Lower leg skin (tissue), 4 donors: ENCODE measurements around the gene TPST2. TPM values are rescaled to one million over a fixed set of nuclear protein-coding genes. Genes with fewer than 3 reads are reported as not detected.

ENCODE experiments used
- DNase-seq, 2 donors: peaks; one replicate each; pipeline ENCODE4 v3.0.0-alpha.2; 2019; ENCODE audit warnings: low spot score in 2 of 2
- H3K4me3 ChIP-seq: fragments of 200-600 bp; sonication (generic); 2 replicates; pipeline ENCODE4 v1.5.1; 2017; ENCODE audit warnings: mild to moderate bottlenecking, low read depth; ENCODE audit not compliant: poor library complexity, severe bottlenecking
- POLR2A ChIP-seq, 2 donors: fragments of 450-650 bp; IDR thresholded peaks; one replicate each; pipeline ENCODE4 v1.6.1; 2016 to 2017; ENCODE audit warnings: antibody characterized with exemption in 2 of 2, mild to moderate bottlenecking in 1 of 2, moderate library complexity in 1 of 2
- WGBS, 2 donors: methylation state at CpG; one replicate each; pipeline ENCODE4 v1.1.5; 2018; 5-methylcytosine and 5-hydroxymethylcytosine counted together
- intact Hi-C: fragments of 100-400 bp; cut with DNase I; formaldehyde crosslinking; loops from one replicate; pipeline ENCODE4 v1.15.0; 2023; ENCODE audit warnings: low total_unique reads
- total RNA-seq, 4 donors: library from RNA; depleted of rRNA; stranded (reverse); fragments of >200 nt; gene quantifications; one replicate each; pipeline ENCODE4 v1.1.0, GENCODE V29; 2016
- TF ChIP-seq, protein P1 (sequence below), 3 donors: fragments of 450-650 bp; IDR thresholded peaks; one replicate each; pipeline ENCODE4 v1.5.1; 2016; ENCODE audit warnings: antibody characterized with exemption in 3 of 3, mild to moderate bottlenecking in 3 of 3, moderate library complexity in 2 of 3

Gene TPST2
- total RNA-seq = 10 to 100 TPM; 54.9 to 60.6 (median 58.5) TPM

GRCh38 chr22:26589845-26590736 is at the start of gene TPST2:
Gene TPST2 (minus strand): TSS chr22:26590132. CDS start chr22:26541630, 48,502 bp downstream.
- WGBS, 2 donors = 1 to 4% methylated on average over 14 to 30 of the region's 72 CpGs
- intact Hi-C loops = no loop called here
- peak; percentile 51 to 96 for DNase-seq
- peak within 1 kb of the TSS; percentile 89 for H3K4me3 ChIP-seq
- TF ChIP-seq POLR2A (IDR thresholded peaks at IDR 0.05) = no peak
- TF ChIP-seq, protein P1, sequence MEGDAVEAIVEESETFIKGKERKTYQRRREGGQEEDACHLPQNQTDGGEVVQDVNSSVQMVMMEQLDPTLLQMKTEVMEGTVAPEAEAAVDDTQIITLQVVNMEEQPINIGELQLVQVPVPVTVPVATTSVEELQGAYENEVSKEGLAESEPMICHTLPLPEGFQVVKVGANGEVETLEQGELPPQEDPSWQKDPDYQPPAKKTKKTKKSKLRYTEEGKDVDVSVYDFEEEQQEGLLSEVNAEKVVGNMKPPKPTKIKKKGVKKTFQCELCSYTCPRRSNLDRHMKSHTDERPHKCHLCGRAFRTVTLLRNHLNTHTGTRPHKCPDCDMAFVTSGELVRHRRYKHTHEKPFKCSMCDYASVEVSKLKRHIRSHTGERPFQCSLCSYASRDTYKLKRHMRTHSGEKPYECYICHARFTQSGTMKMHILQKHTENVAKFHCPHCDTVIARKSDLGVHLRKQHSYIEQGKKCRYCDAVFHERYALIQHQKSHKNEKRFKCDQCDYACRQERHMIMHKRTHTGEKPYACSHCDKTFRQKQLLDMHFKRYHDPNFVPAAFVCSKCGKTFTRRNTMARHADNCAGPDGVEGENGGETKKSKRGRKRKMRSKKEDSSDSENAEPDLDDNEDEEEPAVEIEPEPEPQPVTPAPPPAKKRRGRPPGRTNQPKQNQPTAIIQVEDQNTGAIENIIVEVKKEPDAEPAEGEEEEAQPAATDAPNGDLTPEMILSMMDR (IDR thresholded peaks at IDR 0.05) = no peak

DNA sequence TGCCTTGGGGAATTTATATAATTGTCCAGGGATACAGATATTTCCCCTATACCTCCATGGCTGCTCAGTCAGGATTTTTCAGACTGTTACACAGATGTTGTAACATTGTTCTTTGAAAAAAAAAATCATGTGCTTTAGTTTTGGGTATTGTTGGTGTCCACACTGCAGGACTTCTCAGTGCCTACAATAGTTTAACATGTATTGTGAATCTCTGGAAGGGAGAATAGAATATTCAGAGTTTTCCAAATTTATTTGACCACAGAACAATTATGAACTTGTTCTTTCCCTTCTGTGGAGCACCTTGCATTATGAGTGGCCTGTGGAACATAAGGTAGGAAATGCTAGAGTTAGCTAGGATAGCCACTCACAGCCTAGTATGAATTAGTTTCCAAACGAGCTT is 46.4 kb upstream of the TPST2 start:
- TF ChIP-seq POLR2A (IDR thresholded peaks at IDR 0.05) = no peak
- TF ChIP-seq, protein P1 (IDR thresholded peaks at IDR 0.05) = no peak
- no peak overlapping the region for H3K4me3 ChIP-seq
- DNase-seq = no peak
- WGBS, 2 donors = 38 to 48% methylated on average over 1 of the region's 1 CpG
- intact Hi-C loops = loop anchor here (10.0 kb wide), 1 partner anchor 261 kb away; no protein-coding TSS in a partner anchor

GRCh38 chr22:26635117-26635516 is 45.2 kb upstream of the TPST2 start:
- H3K4me3 ChIP-seq = no peak overlapping the region
- intact Hi-C loops = loop anchor here (10.0 kb wide), 1 partner anchor 260 kb away; no protein-coding TSS in a partner anchor
- WGBS, 2 donors = 91 to 95% methylated on average over 2 of the region's 2 CpGs
- no peak for DNase-seq
- TF ChIP-seq, protein P1 (IDR thresholded peaks at IDR 0.05) = no peak
- no peak for TF ChIP-seq POLR2A (IDR thresholded peaks at IDR 0.05)

- WGBS, 2 donors = 86 to 91% methylated on average over 3 of the region's 3 CpGs
- DNase-seq = no peak
- TF ChIP-seq, protein P1 (IDR thresholded peaks at IDR 0.05) = no peak
- TF ChIP-seq POLR2A (IDR thresholded peaks at IDR 0.05) = no peak
- no peak overlapping the region for H3K4me3 ChIP-seq
- intact Hi-C loops = loop anchor here (10.0 kb wide), 1 partner anchor 259 kb away; no protein-coding TSS in a partner anchor
Measured at GRCh38 chr22:26634189-26634588, 44.3 kb upstream of the TPST2 start.

DNA sequence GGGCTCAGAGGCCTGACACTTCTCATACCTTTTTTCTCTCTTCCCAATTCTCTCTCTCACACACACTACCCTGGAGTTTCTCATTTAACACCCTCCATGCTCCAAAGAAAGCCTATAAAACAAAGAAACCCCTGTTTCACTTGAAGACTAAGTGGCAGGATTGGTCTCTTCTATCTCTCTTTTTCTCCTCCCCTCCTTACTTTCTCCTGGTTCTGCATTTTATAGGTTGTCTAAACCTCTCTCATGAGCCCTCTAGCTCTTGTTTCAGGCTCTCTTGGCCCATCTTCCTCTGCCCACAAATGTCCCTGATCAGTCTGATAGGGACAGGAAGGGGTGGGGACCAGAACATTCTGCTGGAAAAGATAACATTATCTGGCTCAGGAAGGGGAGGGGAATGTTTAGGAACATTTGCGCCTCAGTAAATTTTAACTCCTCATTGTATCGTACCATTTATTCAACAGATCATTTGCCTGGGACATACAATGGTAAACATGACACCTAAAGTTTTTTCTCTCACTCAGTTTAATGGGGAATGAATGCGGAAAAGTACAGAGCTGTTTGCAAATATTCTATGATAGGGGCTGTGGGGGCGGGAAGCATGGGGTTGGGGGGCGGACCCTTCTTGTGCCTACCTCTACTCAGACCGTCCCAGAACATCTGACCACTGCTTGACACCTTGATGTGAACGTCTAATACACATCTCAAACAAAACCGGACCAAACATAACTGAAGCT is 42.7 kb upstream of the TPST2 start:
- intact Hi-C loops = loop anchor here (10.0 kb wide), 1 partner anchor 258 kb away; no protein-coding TSS in a partner anchor

More for the DNA sequence above, 42.7 kb upstream of the TPST2 start:
- DNase-seq = no peak
- H3K4me3 ChIP-seq = no peak overlapping the region
- 59 to 73% methylated on average over 8 of the region's 8 CpGs for WGBS, 2 donors
- TF ChIP-seq POLR2A (IDR thresholded peaks at IDR 0.05) = no peak
- TF ChIP-seq, protein P1 (IDR thresholded peaks at IDR 0.05) = no peak
